K562 (cell line): ENCODE data around the gene WDR55. TPM values are rescaled to one million over a fixed set of nuclear protein-coding genes. Genes with fewer than 3 reads are reported as not detected.

ENCODE experiments used
- BCOR ChIP-seq: fragments of 450-650 bp; IDR thresholded peaks from 2 replicates; pipeline ENCODE4 v1.6.1; 2016
- CBFA2T2 ChIP-seq: fragments of 450-650 bp; conservative IDR thresholded peaks from 2 replicates; pipeline ENCODE4 v1.6.1; 2017; ENCODE audit warnings: mild to moderate bottlenecking
- CREBBP ChIP-seq: IDR thresholded peaks from one replicate; pipeline ENCODE4 v1.6.1; 2012; ENCODE audit warnings: low read depth, mild to moderate bottlenecking, control low read depth, inconsistent platforms, low read length
- CTBP1 ChIP-seq: fragments of 450-650 bp; IDR thresholded peaks from 2 replicates; pipeline ENCODE4 v1.6.1; 2016; ENCODE audit warnings: borderline replicate concordance
- CTCF ChIP-seq, 3 experiments: IDR thresholded peaks in 2 of 3; conservative IDR thresholded peaks in 1 of 3; 2 replicates each; pipeline ENCODE4 v1.5.1; 2011 to 2012; ENCODE audit warnings: low read length in 3 of 3, mild to moderate bottlenecking in 3 of 3, control low read depth in 2 of 3, improper control_type of control experiment in 1 of 3, inconsistent platforms in 1 of 3, low read depth in 1 of 3, mixed read lengths in 1 of 3, moderate library complexity in 1 of 3; ENCODE audit not compliant: insufficient read depth in 2 of 3
- ERF ChIP-seq: fragments of 450-650 bp; formaldehyde crosslinking; IDR thresholded peaks from 2 replicates; pipeline ENCODE4 v1.4.0; 2020; ENCODE audit warnings: mild to moderate bottlenecking, mixed read lengths
- GTF2A2 ChIP-seq: IDR thresholded peaks from 2 replicates; pipeline ENCODE4 v1.6.1; 2016; ENCODE audit warnings: mild to moderate bottlenecking, missing genetic modification characterization, missing compliant biosample characterization
- HDAC6 ChIP-seq: IDR thresholded peaks from 2 replicates; pipeline ENCODE4 v1.6.1; 2012; ENCODE audit warnings: low read depth, mild to moderate bottlenecking, control low read depth, inconsistent platforms, low read length, moderate library complexity
- HEY1 ChIP-seq: fragments of 250-450 bp; sonication (Bioruptor Pico); IDR thresholded peaks from 2 replicates; pipeline ENCODE4 v1.5.0; 2020; ENCODE audit warnings: mild to moderate bottlenecking, moderate library complexity, borderline replicate concordance
- HIVEP1 ChIP-seq: fragments of 250-450 bp; sonication (Bioruptor Pico); IDR thresholded peaks from 2 replicates; pipeline ENCODE4 v1.4.0; 2020; ENCODE audit warnings: mild to moderate bottlenecking
- HMGN3 ChIP-seq: IDR thresholded peaks from 2 replicates; pipeline ENCODE4 v1.6.1; 2011; ENCODE audit warnings: borderline replicate concordance, low read depth, mild to moderate bottlenecking, mixed read lengths, low read length; ENCODE audit not compliant: insufficient read length; ENCODE audit errors: extremely low read depth
- KLF13 ChIP-seq: fragments of 450-650 bp; IDR thresholded peaks from 2 replicates; pipeline ENCODE4 v1.6.1; 2016; ENCODE audit warnings: missing genetic modification characterization, low read depth, mild to moderate bottlenecking, missing compliant biosample characterization, moderate library complexity, borderline replicate concordance
- LEF1 ChIP-seq: fragments of 450-650 bp; IDR thresholded peaks from 2 replicates; pipeline ENCODE4 v1.6.1; 2016; ENCODE audit warnings: mild to moderate bottlenecking
- NCOA1 ChIP-seq: fragments of 450-650 bp; IDR thresholded peaks from 2 replicates; pipeline ENCODE4 v1.6.1; 2016; ENCODE audit warnings: low read depth
- NCOA2 ChIP-seq, 2 experiments: fragments of 450-650 bp; IDR thresholded peaks; 2 replicates each; pipeline ENCODE4 v1.6.1; 2018; ENCODE audit warnings: mild to moderate bottlenecking in 2 of 2, moderate library complexity in 1 of 2; ENCODE audit not compliant: partially characterized antibody in 2 of 2
- NCOR1 ChIP-seq: fragments of 450-650 bp; IDR thresholded peaks from 2 replicates; pipeline ENCODE4 v1.6.1; 2016; ENCODE audit warnings: mild to moderate bottlenecking, moderate library complexity
- NFXL1 ChIP-seq: fragments of 450-650 bp; formaldehyde crosslinking; IDR thresholded peaks from 2 replicates; pipeline ENCODE4 v1.4.0; 2021; ENCODE audit warnings: mild to moderate bottlenecking
- RFX5 ChIP-seq: IDR thresholded peaks from 2 replicates; pipeline ENCODE4 v1.6.1; 2011; ENCODE audit warnings: low read depth, mild to moderate bottlenecking, improper control_type of control experiment, low read length
- TRIM24 ChIP-seq, 2 experiments: fragments of 450-650 bp; IDR thresholded peaks; 2 replicates each; pipeline ENCODE4 v1.6.1; 2016
- ZBED1 ChIP-seq: IDR thresholded peaks from 2 replicates; pipeline ENCODE4 v1.6.1; 2014
- ZNF23 ChIP-seq: fragments of 250-450 bp; sonication (Bioruptor Pico); IDR thresholded peaks from 2 replicates; pipeline ENCODE4 v1.4.0; 2020; ENCODE audit warnings: mild to moderate bottlenecking
- polyA plus RNA-seq, 8 experiments: library from polyadenylated mRNA; depleted of rRNA in 4 of 8; stranded (reverse) in 5 of 8; unstranded in 3 of 8; fragments of >200 nt; fragmentation: Nextera tagmentation in 2 of 8; fragmentation: Illumina TruSeq in 1 of 8; extraction: Ambion mirVana in 2 of 8; extraction: Trizol in 1 of 8; gene quantifications; 2 replicates each; pipeline versions ENCODE4 v1.2.1 to v1.2.3, GENCODE V29; 2011 to 2014; ENCODE audit warnings: inconsistent platforms in 1 of 8, missing spikeins in 1 of 8
- total RNA-seq, 7 experiments: library from RNA; depleted of rRNA in 6 of 7; stranded (reverse); fragments of >200 nt in 6 of 7; fragmentation: Illumina TruSeq in 2 of 7; extraction: Trizol in 2 of 7; gene quantifications; 2 replicates each; pipeline versions ENCODE4 v1.2.1 to v1.2.3, GENCODE V29; 2011 to 2021; ENCODE audit warnings: low replicate concordance in 1 of 7
- TF ChIP-seq, protein P1 (sequence below): fragments of 450-650 bp; IDR thresholded peaks from 2 replicates; pipeline ENCODE4 v1.6.1; 2016
- TF ChIP-seq, protein P2 (sequence below): sonication (generic); formaldehyde crosslinking; IDR thresholded peaks from 2 replicates; pipeline ENCODE4 v1.8.0; 2022; ENCODE audit warnings: mild to moderate bottlenecking, missing genetic modification reagents
- TF ChIP-seq, protein P3 (sequence below): IDR thresholded peaks from 2 replicates; pipeline ENCODE4 v1.6.1; 2012; ENCODE audit warnings: low read depth, low read length, improper control_type of control experiment, borderline replicate concordance

Gene WDR55
- total and polyA plus RNA-seq, 9 of the 15 experiments (the other 6 are each of a cell fraction or from before 2014, with no cell fraction given): 5.2 to 45.0 (median 29.3) TPM

DNA sequence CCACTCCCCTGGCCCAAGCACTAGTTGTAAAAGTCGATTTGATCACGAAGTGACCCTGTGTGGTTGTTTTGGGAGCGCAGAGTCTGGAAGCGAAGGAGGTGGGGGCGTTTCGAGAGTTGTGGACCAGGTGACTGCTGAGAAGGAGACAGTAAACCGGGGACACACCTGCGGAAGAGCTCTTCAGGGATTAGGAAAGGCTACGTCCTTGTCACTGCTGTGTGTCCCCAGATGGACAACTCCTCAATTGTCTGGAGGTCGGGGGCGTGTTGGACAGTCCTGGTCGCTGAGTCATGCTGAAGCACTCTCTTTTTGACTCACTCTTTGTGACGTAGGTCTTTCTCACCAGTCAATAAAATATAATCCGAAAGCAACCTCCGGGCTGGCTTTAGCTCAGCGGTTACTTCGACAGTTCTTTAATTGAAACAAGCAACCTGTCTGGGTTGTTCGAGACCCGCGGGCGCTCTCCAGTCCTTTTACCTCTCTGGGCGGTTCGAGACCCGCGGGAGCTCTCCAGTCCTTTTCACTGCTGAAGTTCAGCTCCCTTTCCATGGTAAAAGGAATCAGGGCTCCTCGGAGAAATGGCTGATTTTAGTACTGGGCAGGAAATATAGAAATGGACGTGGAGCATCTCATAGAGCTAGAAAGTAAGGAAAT is 46.3 kb downstream of the WDR55 start (continued):
- TF ChIP-seq BCOR: no peak; the same call in 1 of the 2 replicates
- TF ChIP-seq HMGN3: no peak
- no peak for TF ChIP-seq HDAC6
- TF ChIP-seq ERF (CRISPR knock-in tag): no peak
- 0 out of 2 replicates have a peak, but pooled peaks have one; percentile 61 for TF ChIP-seq HEY1 (CRISPR knock-in tag)
- TF ChIP-seq KLF13 (tag): peak; percentile 83
- no peak for TF ChIP-seq NFXL1 (CRISPR knock-in tag)
- TF ChIP-seq CBFA2T2: no peak; the same call in none of the 2 replicates
- TF ChIP-seq, protein P1, sequence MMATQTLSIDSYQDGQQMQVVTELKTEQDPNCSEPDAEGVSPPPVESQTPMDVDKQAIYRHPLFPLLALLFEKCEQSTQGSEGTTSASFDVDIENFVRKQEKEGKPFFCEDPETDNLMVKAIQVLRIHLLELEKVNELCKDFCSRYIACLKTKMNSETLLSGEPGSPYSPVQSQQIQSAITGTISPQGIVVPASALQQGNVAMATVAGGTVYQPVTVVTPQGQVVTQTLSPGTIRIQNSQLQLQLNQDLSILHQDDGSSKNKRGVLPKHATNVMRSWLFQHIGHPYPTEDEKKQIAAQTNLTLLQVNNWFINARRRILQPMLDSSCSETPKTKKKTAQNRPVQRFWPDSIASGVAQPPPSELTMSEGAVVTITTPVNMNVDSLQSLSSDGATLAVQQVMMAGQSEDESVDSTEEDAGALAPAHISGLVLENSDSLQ: peak; percentile 84
- TF ChIP-seq LEF1: no peak; the same call in 1 of the 2 replicates
- TF ChIP-seq NCOR1: peak; percentile 59; the same call in 1 of the 2 replicates
- no peak for TF ChIP-seq ZBED1
- TF ChIP-seq CREBBP: no peak
- TF ChIP-seq, protein P2, sequence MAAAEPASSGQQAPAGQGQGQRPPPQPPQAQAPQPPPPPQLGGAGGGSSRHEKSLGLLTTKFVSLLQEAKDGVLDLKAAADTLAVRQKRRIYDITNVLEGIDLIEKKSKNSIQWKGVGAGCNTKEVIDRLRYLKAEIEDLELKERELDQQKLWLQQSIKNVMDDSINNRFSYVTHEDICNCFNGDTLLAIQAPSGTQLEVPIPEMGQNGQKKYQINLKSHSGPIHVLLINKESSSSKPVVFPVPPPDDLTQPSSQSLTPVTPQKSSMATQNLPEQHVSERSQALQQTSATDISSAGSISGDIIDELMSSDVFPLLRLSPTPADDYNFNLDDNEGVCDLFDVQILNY (CRISPR knock-in tag): 0 out of 2 replicates have a peak, but pooled peaks have one; percentile 17
- TF ChIP-seq, protein P3, sequence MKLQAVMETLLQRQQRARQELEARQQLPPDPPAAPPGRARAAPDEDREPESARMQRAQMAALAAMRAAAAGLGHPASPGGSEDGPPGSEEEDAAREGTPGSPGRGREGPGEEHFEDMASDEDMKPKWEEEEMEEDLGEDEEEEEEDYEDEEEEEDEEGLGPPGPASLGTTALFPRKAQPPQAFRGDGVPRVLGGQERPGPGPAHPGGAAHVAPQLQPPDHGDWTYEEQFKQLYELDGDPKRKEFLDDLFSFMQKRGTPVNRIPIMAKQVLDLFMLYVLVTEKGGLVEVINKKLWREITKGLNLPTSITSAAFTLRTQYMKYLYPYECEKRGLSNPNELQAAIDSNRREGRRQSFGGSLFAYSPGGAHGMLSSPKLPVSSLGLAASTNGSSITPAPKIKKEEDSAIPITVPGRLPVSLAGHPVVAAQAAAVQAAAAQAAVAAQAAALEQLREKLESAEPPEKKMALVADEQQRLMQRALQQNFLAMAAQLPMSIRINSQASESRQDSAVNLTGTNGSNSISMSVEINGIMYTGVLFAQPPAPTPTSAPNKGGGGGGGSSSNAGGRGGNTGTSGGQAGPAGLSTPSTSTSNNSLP: no peak
- 0 out of 2 replicates have a peak, but pooled peaks have one; percentile 23 for TF ChIP-seq NCOA1
- TF ChIP-seq CTCF (IDR thresholded peaks at IDR 0.05 in 2 of 3, conservative IDR thresholded peaks at IDR 0.05 in 1 of 3; ENCODE audit: insufficient read depth in 2 of 3, low read depth in 1 of 3, low read length in 3 of 3): no peak
- peak in 1 of 2 experiments; percentile 47; a peak in 3 of 4 replicates for TF ChIP-seq TRIM24 (IDR thresholded peaks at IDR 0.05)
- no peak for TF ChIP-seq ZNF23 (CRISPR knock-in tag)
- TF ChIP-seq NCOA2 (IDR thresholded peaks at IDR 0.05; ENCODE audit: partially characterized antibody in 2 of 2): peak in 1 of 2 experiments; percentile 91
- TF ChIP-seq HIVEP1: no peak
- TF ChIP-seq RFX5: peak; percentile 68; the same call in 1 of the 2 replicates
- TF ChIP-seq CTBP1: peak; percentile 98
- TF ChIP-seq GTF2A2 (tag): no peak
